Adrenal gland (tissue), 12 donors: ENCODE results near the gene EIF4H. TPM values are rescaled to one million over a fixed set of nuclear protein-coding genes. Genes with fewer than 3 reads are reported as not detected.

Experiments
- DNase-seq, 7 donors: peaks; one replicate each; pipeline ENCODE4 v3.0.0-alpha.2; 2019 to 2020
- H3K27ac ChIP-seq, 5 donors: fragments of 200-600 bp; sonication (generic) in 4 of 5; 1 replicate in 3 of 5; 2 replicates in 2 of 5; pipeline versions ENCODE4 v1.5.1 to v1.8.0; 2016 to 2020; ENCODE audit warnings: mild to moderate bottlenecking in 1 of 5
- H3K27me3 ChIP-seq: fragments of 200-600 bp; 2 replicates; pipeline ENCODE4 v1.8.0; 2021
- H3K36me3 ChIP-seq, 2 donors: fragments of 200-600 bp; replicated peaks in 1 of 2; 1 replicate in 1 of 2; 2 replicates in 1 of 2; pipeline versions ENCODE4 v1.5.1 to v1.8.0; 2018 to 2022
- H3K4me1 ChIP-seq, 2 donors: fragments of 200-600 bp; replicated peaks in 1 of 2; 1 replicate in 1 of 2; 2 replicates in 1 of 2; pipeline versions ENCODE4 v1.5.1 to v1.8.0; 2018 to 2021
- H3K4me3 ChIP-seq, 4 donors: fragments of 200-600 bp; sonication (generic) in 3 of 4; one replicate each; pipeline ENCODE4 v1.5.1; 2016 to 2018
- H3K9me3 ChIP-seq, 3 donors: fragments of 200-600 bp; sonication (generic) in 1 of 3; replicated peaks in 1 of 3; 1 replicate in 2 of 3; 2 replicates in 1 of 3; pipeline versions ENCODE4 v1.5.1 to v1.8.0; 2016 to 2021
- POLR2A ChIP-seq, 2 donors: fragments of 450-650 bp; IDR thresholded peaks; one replicate each; pipeline ENCODE4 v1.6.1; 2017; ENCODE audit warnings: antibody characterized with exemption in 2 of 2, mild to moderate bottlenecking in 2 of 2, moderate library complexity in 1 of 2
- WGBS, 4 donors: extraction: QIAGEN DNeasy Blood & Tissue Kit in 2 of 4; methylation state at CpG; one replicate each; pipeline versions ENCODE4 v1.1.5 to v1.1.7; 2013 to 2017; 5-methylcytosine and 5-hydroxymethylcytosine counted together
- intact Hi-C, 2 donors: fragments of 100-400 bp; cut with DNase I; formaldehyde crosslinking; loops; one replicate each; pipeline versions ENCODE4 v1.14.1 to v1.15.0; 2022 to 2023
- polyA plus RNA-seq, 3 donors: library from polyadenylated mRNA; stranded (reverse); fragments of 200-250 nt in 2 of 3; fragments of 350-450 nt in 1 of 3; fragmentation: Illumina TruSeq in 1 of 3; extraction: RNeasy Lipid Tissue Mini Kit (QIAGEN cat#74804) in 1 of 3; gene quantifications; one replicate each; pipeline ENCODE4 v1.2.3, GENCODE V29; 2013 to 2014
- total RNA-seq, 9 donors: library from RNA; depleted of rRNA in 4 of 9; stranded (reverse); fragments of >200 nt in 4 of 9; fragments of 120-200 nt in 1 of 9; fragmentation: NEBNext Ultra II Directional in 1 of 9; extraction: Animal tissue kit (Norgen Biotek cat#: 25700) in 1 of 9; gene quantifications; one replicate each; pipeline versions ENCODE4 v1.1.0 to v1.2.4, GENCODE V29; 2013 to 2023
- TF ChIP-seq, protein P1 (sequence below), 6 experiments: fragments of 450-650 bp in 4 of 6; fragments of 200-600 bp in 2 of 6; sonication (generic) in 1 of 6; IDR thresholded peaks; 1 replicate in 5 of 6; 2 replicates in 1 of 6; pipeline versions ENCODE4 v1.5.1 to v1.8.0; 2016 to 2021; ENCODE audit warnings: antibody characterized with exemption in 6 of 6, mild to moderate bottlenecking in 2 of 6, moderate library complexity in 1 of 6
- donor health status: healthy with polysubstance abuse.
- donor health status: Bipolar disorder and iron deficiency.
- donor health status: DM: yes; HTN: yes; CAD: no.
- donor health status: DM: no; HTN: no; CAD: no.
- donor health status: DM: no; HTN: no; CAD: no.
- donor health status: DM: yes; HTN: yes; CAD: no.

Gene EIF4H
- total and polyA plus RNA-seq, 12 donors = 108 to 364 (median 252) TPM

DNA sequence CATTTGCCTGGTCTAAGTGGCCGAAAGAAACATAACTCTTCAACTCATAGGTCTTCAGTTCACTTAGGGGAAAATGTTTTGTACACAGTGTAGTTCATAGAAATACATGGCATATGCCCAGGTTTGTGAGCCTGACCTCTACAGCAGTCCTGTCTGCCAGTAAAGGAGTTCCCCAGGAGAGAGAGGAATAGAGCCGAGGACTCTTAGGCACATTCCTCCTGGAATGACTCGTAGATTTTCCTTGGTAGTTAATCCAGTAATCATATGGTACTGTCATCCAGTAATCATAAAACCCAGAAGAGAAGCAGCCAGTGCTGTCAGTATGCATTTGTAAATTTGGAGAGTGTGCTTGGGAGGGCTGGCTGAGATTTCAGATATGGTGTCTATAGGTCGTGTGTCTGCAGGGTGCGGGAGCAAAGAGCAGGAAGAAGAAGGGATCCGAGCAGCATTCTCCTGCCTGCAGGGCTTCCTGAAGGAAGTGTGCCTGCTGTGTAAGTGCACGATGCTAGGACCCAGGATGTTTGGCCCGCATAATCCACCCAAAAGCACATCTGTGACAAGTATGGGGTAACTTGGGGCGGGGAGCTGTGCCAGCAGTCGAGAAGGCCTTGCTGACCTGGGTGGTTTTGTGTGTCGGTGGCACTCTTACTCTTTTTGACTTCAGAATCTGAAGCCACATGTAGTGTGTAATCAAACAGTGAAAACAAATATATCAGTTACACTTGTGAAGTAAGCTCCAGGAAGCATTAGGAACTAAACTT is 13.9 kb downstream of the EIF4H start:
- H3K9me3 ChIP-seq = no peaks in the 10 kb centered on the region
- DNase-seq = peak in 4 of 7 donors; percentile 38 to 61 (median 54)
- H3K4me1 ChIP-seq = peaks cover 33 to 55% of the 10 kb centered on the region in 2 donors
- no peak overlapping the region for H3K4me3 ChIP-seq
- no peaks in the 10 kb centered on the region for H3K27me3 ChIP-seq
- TF ChIP-seq, protein P1, sequence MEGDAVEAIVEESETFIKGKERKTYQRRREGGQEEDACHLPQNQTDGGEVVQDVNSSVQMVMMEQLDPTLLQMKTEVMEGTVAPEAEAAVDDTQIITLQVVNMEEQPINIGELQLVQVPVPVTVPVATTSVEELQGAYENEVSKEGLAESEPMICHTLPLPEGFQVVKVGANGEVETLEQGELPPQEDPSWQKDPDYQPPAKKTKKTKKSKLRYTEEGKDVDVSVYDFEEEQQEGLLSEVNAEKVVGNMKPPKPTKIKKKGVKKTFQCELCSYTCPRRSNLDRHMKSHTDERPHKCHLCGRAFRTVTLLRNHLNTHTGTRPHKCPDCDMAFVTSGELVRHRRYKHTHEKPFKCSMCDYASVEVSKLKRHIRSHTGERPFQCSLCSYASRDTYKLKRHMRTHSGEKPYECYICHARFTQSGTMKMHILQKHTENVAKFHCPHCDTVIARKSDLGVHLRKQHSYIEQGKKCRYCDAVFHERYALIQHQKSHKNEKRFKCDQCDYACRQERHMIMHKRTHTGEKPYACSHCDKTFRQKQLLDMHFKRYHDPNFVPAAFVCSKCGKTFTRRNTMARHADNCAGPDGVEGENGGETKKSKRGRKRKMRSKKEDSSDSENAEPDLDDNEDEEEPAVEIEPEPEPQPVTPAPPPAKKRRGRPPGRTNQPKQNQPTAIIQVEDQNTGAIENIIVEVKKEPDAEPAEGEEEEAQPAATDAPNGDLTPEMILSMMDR (IDR thresholded peaks at IDR 0.05) = no peak
- TF ChIP-seq POLR2A (IDR thresholded peaks at IDR 0.05) = no peak
- 46 to 58% (median 53%) methylated on average over 11 of the region's 11 CpGs for WGBS, 4 donors
- peak overlapping the region in 3 of 5 donors; percentile 2 to 65 (median 35) for H3K27ac ChIP-seq
- H3K36me3 ChIP-seq = peaks cover 0 to 49% of the 10 kb centered on the region in 2 donors
- intact Hi-C loops = loop anchor here (5.0 to 10.0 kb wide), 3 partner anchors 93 to 123 kb away; no protein-coding TSS in a partner anchor

DNA sequence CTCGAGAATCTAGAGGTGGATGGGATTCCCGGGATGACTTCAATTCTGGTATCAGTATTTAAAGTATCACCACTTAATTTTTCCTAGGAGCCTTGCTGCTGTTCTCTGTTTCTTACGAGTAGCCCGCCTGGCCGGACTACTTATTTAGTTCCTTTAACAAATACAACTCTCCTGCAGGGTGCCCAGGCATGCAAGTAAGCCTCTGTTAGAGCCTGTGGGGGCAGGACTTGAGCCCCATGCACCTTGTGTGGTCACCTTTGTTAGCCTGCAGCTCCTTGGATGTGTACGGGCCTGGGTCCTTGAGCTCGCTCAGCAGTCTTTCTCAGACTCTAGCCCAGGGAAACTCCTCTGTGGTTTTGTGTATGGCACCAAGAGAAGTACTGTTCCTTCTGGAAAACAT is 16.1 kb downstream of the EIF4H start:
- H3K27ac ChIP-seq = no peak overlapping the region
- peaks cover 25 to 34% of the 10 kb centered on the region in 2 donors for H3K4me1 ChIP-seq
- no peaks in the 10 kb centered on the region for H3K9me3 ChIP-seq
- no peak for TF ChIP-seq POLR2A (IDR thresholded peaks at IDR 0.05)
- TF ChIP-seq, protein P1 (IDR thresholded peaks at IDR 0.05) = no peak
- no peak for DNase-seq
- H3K36me3 ChIP-seq = peaks cover 0 to 70% of the 10 kb centered on the region in 2 donors
- H3K4me3 ChIP-seq = no peak overlapping the region
- no peaks in the 10 kb centered on the region for H3K27me3 ChIP-seq
- intact Hi-C loops = no loop called here
- 86 to 94% (median 90%) methylated on average over 7 of the region's 7 CpGs for WGBS, 4 donors

DNA sequence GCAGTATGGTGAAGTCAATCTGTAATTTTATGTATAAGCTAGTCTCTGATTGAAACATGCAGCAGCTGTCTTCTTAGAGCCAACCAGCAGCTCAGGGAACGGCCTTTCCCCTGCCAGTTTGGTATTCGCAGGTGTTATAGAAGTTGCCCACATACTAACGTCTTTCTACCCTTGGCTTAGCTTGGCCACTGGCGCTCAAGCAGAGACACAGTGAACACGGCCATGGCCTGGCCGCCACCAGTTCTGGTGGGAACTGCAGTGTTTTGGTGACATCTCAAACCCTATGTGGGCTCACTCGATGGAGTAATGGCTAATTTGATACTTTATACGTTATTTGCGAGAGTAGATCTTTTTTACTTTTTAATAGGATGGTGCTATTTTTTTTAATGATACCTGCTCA is 17.1 kb downstream of the EIF4H start:
- DNase-seq = peak in 1 of 7 donors; percentile 10
- peaks cover 15 to 25% of the 10 kb centered on the region in 2 donors for H3K4me1 ChIP-seq
- no peaks in the 10 kb centered on the region for H3K9me3 ChIP-seq
- WGBS, 4 donors = 86 to 91% (median 88%) methylated on average over 9 of the region's 9 CpGs
- no peak overlapping the region for H3K4me3 ChIP-seq
- H3K27ac ChIP-seq = no peak overlapping the region
- no peak for TF ChIP-seq POLR2A (IDR thresholded peaks at IDR 0.05)
- TF ChIP-seq, protein P1 (IDR thresholded peaks at IDR 0.05) = no peak
- H3K27me3 ChIP-seq = no peaks in the 10 kb centered on the region
- intact Hi-C loops = no loop called here
- peaks cover 0 to 78% of the 10 kb centered on the region in 2 donors for H3K36me3 ChIP-seq

DNA sequence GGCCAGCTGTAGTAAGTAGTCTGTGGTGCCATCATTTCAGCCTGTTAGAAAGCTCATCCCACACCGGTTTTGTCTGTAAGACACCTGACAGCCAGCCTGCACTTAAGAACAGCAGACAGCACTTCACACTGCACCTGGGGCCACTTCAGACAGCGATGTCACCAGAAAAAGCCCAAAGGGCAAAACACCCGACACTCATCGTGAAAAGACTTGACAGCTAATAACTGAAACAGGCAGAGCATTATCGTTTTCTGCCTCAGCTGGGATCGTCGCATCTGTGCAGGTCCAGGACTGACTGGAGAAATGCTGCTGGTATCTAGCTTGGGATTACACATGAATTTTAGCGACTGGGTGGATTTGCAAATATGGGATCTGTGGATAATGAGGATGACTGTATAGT is 18.9 kb downstream of the EIF4H start:
- DNase-seq = peak in 1 of 7 donors; percentile 12
- peaks cover 4 to 7% of the 10 kb centered on the region in 2 donors for H3K4me1 ChIP-seq
- H3K4me3 ChIP-seq = no peak overlapping the region
- no peak for TF ChIP-seq POLR2A (IDR thresholded peaks at IDR 0.05)
- TF ChIP-seq, protein P1 (IDR thresholded peaks at IDR 0.05) = no peak
- WGBS, 4 donors = 82 to 86% (median 85%) methylated on average over 7 to 8 of the region's 8 CpGs
- peaks cover 0 to 85% of the 10 kb centered on the region in 2 donors for H3K36me3 ChIP-seq
- no peaks in the 10 kb centered on the region for H3K27me3 ChIP-seq
- intact Hi-C loops = no loop called here
- H3K27ac ChIP-seq = no peak overlapping the region
- H3K9me3 ChIP-seq = no peaks in the 10 kb centered on the region
